ENCODE results near the gene PRAMEF15.
"Not testable (repeated sequence)": the region's sequence is repeated elsewhere in the genome, so short reads cannot be mapped to it uniquely, and the experiment has no call there.

DNA sequence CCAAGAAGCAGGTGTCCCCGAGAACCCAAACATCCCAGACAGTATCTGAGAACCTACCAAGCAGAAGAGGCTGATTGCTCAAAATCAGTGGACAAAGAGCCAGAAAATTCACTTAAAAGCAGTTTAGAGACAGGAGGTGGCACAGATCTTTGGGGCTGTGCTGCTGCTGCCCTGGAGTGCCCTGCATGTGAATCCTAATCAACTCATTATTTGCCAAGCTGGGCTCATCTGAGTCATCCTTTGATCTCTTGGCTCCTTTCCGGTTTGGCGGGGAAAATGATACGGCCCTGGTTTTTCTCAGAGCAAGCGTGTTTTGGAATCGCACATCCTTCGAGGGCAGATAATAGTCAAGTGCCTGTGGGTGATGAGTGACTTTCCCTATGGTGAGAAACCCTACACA, 47.0 kb downstream of the PRAMEF15 start:
- TF ChIP-seq, protein P1, sequence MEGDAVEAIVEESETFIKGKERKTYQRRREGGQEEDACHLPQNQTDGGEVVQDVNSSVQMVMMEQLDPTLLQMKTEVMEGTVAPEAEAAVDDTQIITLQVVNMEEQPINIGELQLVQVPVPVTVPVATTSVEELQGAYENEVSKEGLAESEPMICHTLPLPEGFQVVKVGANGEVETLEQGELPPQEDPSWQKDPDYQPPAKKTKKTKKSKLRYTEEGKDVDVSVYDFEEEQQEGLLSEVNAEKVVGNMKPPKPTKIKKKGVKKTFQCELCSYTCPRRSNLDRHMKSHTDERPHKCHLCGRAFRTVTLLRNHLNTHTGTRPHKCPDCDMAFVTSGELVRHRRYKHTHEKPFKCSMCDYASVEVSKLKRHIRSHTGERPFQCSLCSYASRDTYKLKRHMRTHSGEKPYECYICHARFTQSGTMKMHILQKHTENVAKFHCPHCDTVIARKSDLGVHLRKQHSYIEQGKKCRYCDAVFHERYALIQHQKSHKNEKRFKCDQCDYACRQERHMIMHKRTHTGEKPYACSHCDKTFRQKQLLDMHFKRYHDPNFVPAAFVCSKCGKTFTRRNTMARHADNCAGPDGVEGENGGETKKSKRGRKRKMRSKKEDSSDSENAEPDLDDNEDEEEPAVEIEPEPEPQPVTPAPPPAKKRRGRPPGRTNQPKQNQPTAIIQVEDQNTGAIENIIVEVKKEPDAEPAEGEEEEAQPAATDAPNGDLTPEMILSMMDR (conservative IDR thresholded peaks at IDR 0.05; ENCODE audit: low read depth, low read length), result not testable (repeated sequence)
- TF ChIP-seq, protein P2, sequence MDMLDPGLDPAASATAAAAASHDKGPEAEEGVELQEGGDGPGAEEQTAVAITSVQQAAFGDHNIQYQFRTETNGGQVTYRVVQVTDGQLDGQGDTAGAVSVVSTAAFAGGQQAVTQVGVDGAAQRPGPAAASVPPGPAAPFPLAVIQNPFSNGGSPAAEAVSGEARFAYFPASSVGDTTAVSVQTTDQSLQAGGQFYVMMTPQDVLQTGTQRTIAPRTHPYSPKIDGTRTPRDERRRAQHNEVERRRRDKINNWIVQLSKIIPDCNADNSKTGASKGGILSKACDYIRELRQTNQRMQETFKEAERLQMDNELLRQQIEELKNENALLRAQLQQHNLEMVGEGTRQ (IDR thresholded peaks at IDR 0.05; ENCODE audit: low read depth, low read length), result not testable (repeated sequence)
- not testable (repeated sequence) for TF ChIP-seq RFX5 (IDR thresholded peaks at IDR 0.05; ENCODE audit: low read depth, low read length); POLR2A (IDR thresholded peaks at IDR 0.05; ENCODE audit: low read depth, low read length); RCOR1 (IDR thresholded peaks at IDR 0.05; ENCODE audit: insufficient replicate concordance, low read length); RAD21 (IDR thresholded peaks at IDR 0.05; ENCODE audit: low read length); CEBPB (IDR thresholded peaks at IDR 0.05; ENCODE audit: low read depth, low read length); MAZ (IDR thresholded peaks at IDR 0.05; ENCODE audit: borderline replicate concordance, low read depth, low read length)

Data from IMR-90 (cell line).